GM06990 (cell line): ENCODE data around the gene PAFAH1B2.
A peak's percentile ranks its signal among the peaks of the same experiment; 100 is the strongest.
"Not testable (repeated sequence)": the region's sequence is repeated elsewhere in the genome, so short reads cannot be mapped to it uniquely, and the experiment has no call there.

Experiments used
- DNase-seq: peaks from one replicate; pipeline ENCODE4 v3.0.0-alpha.2; 2011; ENCODE audit not compliant: insufficient read length; ENCODE audit errors: extremely low read depth
- H3K27me3 ChIP-seq: replicated peaks from 2 replicates; pipeline ENCODE4 v1.6.0; 2011; ENCODE audit warnings: low read length; ENCODE audit not compliant: control insufficient read depth, insufficient read depth
- H3K36me3 ChIP-seq: 2 replicates; pipeline ENCODE4 v1.5.1; 2011; ENCODE audit warnings: low read length; ENCODE audit not compliant: control insufficient read depth, insufficient read depth
- H3K4me3 ChIP-seq: replicated peaks from 2 replicates; pipeline ENCODE4 v1.5.1; 2011; ENCODE audit warnings: low read depth, mild to moderate bottlenecking, control low read depth, low read length
- CTCF ChIP-seq: IDR thresholded peaks from 2 replicates; pipeline ENCODE4 v1.5.1; 2011; ENCODE audit warnings: low read length, control low read depth, mild to moderate bottlenecking, inconsistent platforms; ENCODE audit not compliant: insufficient read depth, poor library complexity, severe bottlenecking

PAFAH1B2 gene

GRCh38 chr11:117208710-117209109 is 64.6 kb downstream of the PAFAH1B2 start:
- not testable (repeated sequence) for H3K27me3 ChIP-seq, H3K4me3 ChIP-seq, DNase-seq
- TF ChIP-seq CTCF, result peak; percentile 8
- peaks cover 15% of the 10 kb centered on the region for H3K36me3 ChIP-seq

- peaks cover 11% of the 10 kb centered on the region for H3K36me3 ChIP-seq
- not testable (repeated sequence) for H3K4me3 ChIP-seq, DNase-seq
These were observed 65.5 kb downstream of the PAFAH1B2 start for GRCh38 chr11:117209351-117210125.

GRCh38 chr11:117210620-117211019 is 66.5 kb downstream of the PAFAH1B2 start:
- peaks cover 8% of the 10 kb centered on the region for H3K36me3 ChIP-seq
- no peak for DNase-seq
- H3K27me3 ChIP-seq, result no peaks in the 10 kb centered on the region
- H3K4me3 ChIP-seq, result no peak overlapping the region
- TF ChIP-seq CTCF, result no peak

More at GRCh38 chr11:117209351-117210125, 65.5 kb downstream of the PAFAH1B2 start:
- not testable (repeated sequence) for H3K27me3 ChIP-seq

DNA sequence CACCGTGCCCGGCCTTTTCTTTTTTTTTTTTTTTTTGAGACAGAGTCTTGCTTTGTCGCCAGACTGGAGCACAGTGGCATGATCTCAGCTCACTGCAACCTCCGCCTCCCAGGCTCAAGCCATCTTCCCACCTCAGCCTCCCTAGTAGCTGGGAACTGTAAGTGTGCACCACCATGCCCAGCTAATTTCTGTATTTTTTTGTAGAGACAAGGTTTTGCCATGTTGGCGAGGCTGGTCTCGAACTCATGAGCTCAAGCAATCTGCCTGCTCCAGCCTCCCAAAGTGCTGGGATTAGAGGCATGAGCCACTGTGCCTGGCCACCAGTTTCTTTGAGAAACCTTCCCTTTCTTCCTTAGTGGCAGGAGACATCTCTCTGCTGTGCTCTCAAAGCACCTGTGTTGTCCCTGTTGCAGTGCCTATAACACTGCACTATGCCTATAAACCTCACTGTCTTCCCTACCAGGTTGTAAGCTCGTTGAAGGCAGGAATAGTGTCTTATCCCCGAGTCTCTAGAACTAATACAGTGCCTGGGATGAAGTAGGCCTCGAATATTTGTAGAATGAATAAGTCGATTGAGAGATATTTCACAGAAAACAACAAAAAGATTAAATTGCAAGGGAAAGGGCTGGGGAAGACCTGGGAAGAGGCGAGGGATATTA is 68.7 kb downstream of the PAFAH1B2 start:
- DNase-seq, result no peak
- Histone ChIP-seq H3K27me3 (no peaks in the 10 kb centered on the region), H3K36me3 (peaks cover 21% of the 10 kb centered on the region), H3K4me3 (no peak overlapping the region)
- TF ChIP-seq CTCF, result no peak

DNA sequence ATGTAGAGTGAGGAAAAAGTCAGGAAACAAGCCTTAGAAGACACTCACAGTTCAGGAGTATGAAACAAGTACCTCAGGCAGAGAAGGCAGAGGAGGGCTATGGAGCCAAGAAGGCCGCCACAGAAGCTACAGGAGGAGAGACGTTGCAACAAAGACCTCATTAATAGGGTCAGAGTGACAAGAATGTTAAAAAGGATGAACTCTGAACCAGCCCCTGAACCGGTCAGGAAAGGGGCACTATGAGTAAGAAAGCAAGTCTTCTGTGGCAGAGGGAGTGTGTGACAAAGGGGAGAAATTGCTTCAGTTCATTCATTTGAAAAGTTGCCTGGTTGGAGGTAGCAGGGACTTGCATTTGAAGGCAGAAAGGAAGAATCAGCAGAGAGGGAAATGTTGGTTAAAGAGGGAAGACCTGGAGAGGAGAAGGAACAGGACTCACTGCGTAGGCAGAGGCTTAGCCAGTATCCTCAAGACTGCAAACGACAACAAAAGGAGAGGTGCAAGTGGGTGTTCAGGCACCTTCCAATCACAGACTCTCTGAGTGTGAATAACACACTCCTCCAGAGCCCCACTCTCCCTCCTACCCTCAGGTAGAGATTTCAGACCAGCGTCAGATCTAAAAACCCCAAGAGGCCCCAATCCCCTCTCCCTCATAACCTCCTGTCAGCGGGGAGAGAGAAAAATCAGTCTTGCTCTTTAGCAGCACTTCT is 70.5 kb downstream of the PAFAH1B2 start:
- H3K36me3 ChIP-seq, result peaks cover 30% of the 10 kb centered on the region
- no peak overlapping the region for H3K4me3 ChIP-seq
- no peaks in the 10 kb centered on the region for H3K27me3 ChIP-seq
- no peak for DNase-seq
- TF ChIP-seq CTCF, result no peak
